ENCODE data around the gene ARFIP1.
A peak's percentile ranks its signal among the peaks of the same experiment; 100 is the strongest.

Gene ARFIP1

GRCh38 chr4:152900395-152900794, 120.6 kb downstream of the ARFIP1 start:
- no peak for DNase-seq

GRCh38 chr4:152901205-152901604, 121.5 kb downstream of the ARFIP1 start:
- no peak for DNase-seq

- DNase-seq, result no peak
Observed at GRCh38 chr4:152903658-152904057, 123.9 kb downstream of the ARFIP1 start.

- no peak for DNase-seq
Observed at GRCh38 chr4:152909901-152910300, 130.1 kb downstream of the ARFIP1 start.

- no peak for DNase-seq
Observed at GRCh38 chr4:152910521-152910920, 130.8 kb downstream of the ARFIP1 start.

GRCh38 chr4:152917543-152918395, 138.0 kb downstream of the ARFIP1 start:
- no peak for DNase-seq

- no peak for DNase-seq
Observed at GRCh38 chr4:152919826-152920225, 140.1 kb downstream of the ARFIP1 start.

GRCh38 chr4:152920768-152921167, 141.0 kb downstream of the ARFIP1 start:
- no peak for DNase-seq

GRCh38 chr4:152921284-152921683, 141.5 kb downstream of the ARFIP1 start:
- DNase-seq, result no peak

GRCh38 chr4:152925851-152926250, 146.1 kb downstream of the ARFIP1 start:
- DNase-seq, result no peak

GRCh38 chr4:152926959-152927358, 147.2 kb downstream of the ARFIP1 start:
- DNase-seq, result no peak

GRCh38 chr4:152927737-152928136, 148.0 kb downstream of the ARFIP1 start:
- no peak for DNase-seq

- DNase-seq, result no peak
Observed at GRCh38 chr4:152928286-152928685, 148.5 kb downstream of the ARFIP1 start.

GRCh38 chr4:152929888-152930287, 150.1 kb downstream of the ARFIP1 start:
- DNase-seq, result no peak

- DNase-seq, result no peak
Observed at GRCh38 chr4:152935143-152935542, 155.4 kb downstream of the ARFIP1 start.

- peak; percentile 21 to 41 for DNase-seq
Observed at GRCh38 chr4:152935631-152936445, 156.1 kb downstream of the ARFIP1 start, which contains the start of gene FHDC1. Gene FHDC1 (plus strand): TSS chr4:152936323. CDS start chr4:152943058, 6,735 bp downstream.

- DNase-seq, result no peak
Observed at GRCh38 chr4:152936446-152937335, 156.9 kb downstream of the ARFIP1 start.

GRCh38 chr4:152937336-152938236, 157.8 kb downstream of the ARFIP1 start:
- no peak for DNase-seq

GRCh38 chr4:152938237-152938947, 158.6 kb downstream of the ARFIP1 start:
- peak in 1 of 2 experiments; percentile 14 for DNase-seq

- DNase-seq, result no peak
Observed at GRCh38 chr4:152939621-152940020, 159.9 kb downstream of the ARFIP1 start.

- DNase-seq, result no peak
Observed at GRCh38 chr4:152940461-152940860, 160.7 kb downstream of the ARFIP1 start.

Measured in NCI-H187 (cell line).